K562 (cell line): ENCODE measurements around the gene BMP2K. TPM values are rescaled to one million over a fixed set of nuclear protein-coding genes. Genes with fewer than 3 reads are reported as not detected.

ENCODE experiments used
- ATAC-seq: fragments of 200-7000 bp; cut with Tn5 transposase; 3 replicates; pipeline ENCODE4 v1.9.1; 2020; ENCODE audit warnings: moderate library complexity
- BruUV-seq: library from RNA; stranded (reverse); fragments of 400-500 nt; replicated peaks from 2 replicates; lab custom pipeline; 2021; lab: Mats Ljungman, UMichigan
- CTCF ChIA-PET: fragments of 300-600 bp; formaldehyde crosslinking; extraction: SDS; loops from one replicate; lab custom pipeline; 2021; ENCODE audit warnings: low intra/inter-chr PET ratio; lab: Yijun Ruan, JAX
- POLR2A ChIA-PET: fragments of 300-600, 350-650 bp; sonication (Branson Sonifier 250); formaldehyde crosslinking; extraction: SDS; loops from one replicate; lab custom pipeline; 2021; ENCODE audit warnings: antibody characterized with exemption, inconsistent platforms; lab: Yijun Ruan, JAX
- DNase-seq, 4 experiments: peaks; one replicate each; pipeline versions ENCODE4 v3.0.0 to v3.0.0-alpha.2; 2011 to 2018; ENCODE audit warnings: low spot score in 3 of 4, mixed read lengths in 3 of 4; ENCODE audit errors: extremely low read depth in 1 of 4
- FAIRE-seq: peaks from 2 replicates; lab custom pipeline; 2011; peaks lifted over from hg19 to GRCh38; lab: Jason Lieb, UNC
- H2AFZ ChIP-seq: 2 replicates; pipeline ENCODE4 v1.6.0; 2011; ENCODE audit warnings: low read depth, low read length, control low read depth, inconsistent platforms
- H3K27ac ChIP-seq: fragments of 200-600 bp; 3 replicates; pipeline ENCODE4 v1.8.0; 2011; ENCODE audit warnings: low read depth, mild to moderate bottlenecking, control low read depth, inconsistent platforms, low read length, moderate library complexity, mixed read lengths; ENCODE audit errors: extremely low read depth
- H3K27me3 ChIP-seq, 2 experiments: fragments of 300-600 bp in 1 of 2; 2 replicates in 1 of 2; 3 replicates in 1 of 2; pipeline versions ENCODE4 v1.6.0 to v1.8.0; 2011; ENCODE audit warnings: inconsistent platforms in 2 of 2, low read length in 2 of 2, mild to moderate bottlenecking in 1 of 2, mixed read lengths in 1 of 2, moderate library complexity in 1 of 2; ENCODE audit not compliant: control insufficient read depth in 2 of 2, insufficient read depth in 2 of 2
- H3K36me3 ChIP-seq: fragments of 300-600 bp; 3 replicates; pipeline ENCODE4 v1.8.0; 2011; ENCODE audit warnings: mild to moderate bottlenecking, low read length, inconsistent platforms; ENCODE audit not compliant: control insufficient read depth, insufficient read depth
- H3K4me1 ChIP-seq, 2 experiments: fragments of 200-600 bp in 1 of 2; replicated peaks in 1 of 2; 2 replicates in 1 of 2; 3 replicates in 1 of 2; pipeline versions ENCODE4 v1.5.1 to v1.8.0; 2011; ENCODE audit warnings: inconsistent platforms in 2 of 2, low read length in 2 of 2, mild to moderate bottlenecking in 1 of 2, mixed read lengths in 1 of 2, moderate library complexity in 1 of 2; ENCODE audit not compliant: control insufficient read depth in 2 of 2, insufficient read depth in 2 of 2
- H3K4me2 ChIP-seq: 2 replicates; pipeline ENCODE4 v1.6.1; 2011; ENCODE audit warnings: low read length, control low read depth, inconsistent platforms, mixed read lengths; ENCODE audit not compliant: insufficient read depth
- H3K4me3 ChIP-seq: fragments of 200-600 bp; sonication (generic), shearing (Covaris generic); 2 replicates; pipeline ENCODE4 v1.5.1; 2016; ENCODE audit warnings: control low read depth, inconsistent platforms
- H3K79me2 ChIP-seq: fragments of 200-600 bp; 3 replicates; pipeline ENCODE4 v1.8.0; 2011; ENCODE audit warnings: low read length, inconsistent platforms; ENCODE audit not compliant: control insufficient read depth, insufficient read depth
- H3K9ac ChIP-seq, 2 experiments: 2 replicates each; pipeline versions ENCODE4 v1.6.0 to v1.6.1; 2011; ENCODE audit warnings: low read depth in 2 of 2, low read length in 2 of 2, control low read depth in 1 of 2, inconsistent platforms in 1 of 2, mild to moderate bottlenecking in 1 of 2, mixed read lengths in 1 of 2; ENCODE audit not compliant: insufficient read depth in 1 of 2
- H3K9me1 ChIP-seq: one replicate; pipeline ENCODE4 v1.6.0; 2011; ENCODE audit warnings: inconsistent platforms, mild to moderate bottlenecking, low read length, moderate library complexity; ENCODE audit not compliant: control insufficient read depth, insufficient read depth
- H3K9me3 ChIP-seq: replicated peaks from 2 replicates; pipeline ENCODE4 v1.5.1; 2011; ENCODE audit warnings: low read depth, low read length, inconsistent platforms; ENCODE audit not compliant: control insufficient read depth, insufficient read depth
- H4K20me1 ChIP-seq: replicated peaks from 2 replicates; pipeline ENCODE4 v1.6.1; 2011; ENCODE audit warnings: low read length, inconsistent platforms, mixed read lengths; ENCODE audit not compliant: control insufficient read depth, insufficient read depth
- CEBPB ChIP-seq: fragments of 450-650 bp; IDR thresholded peaks from 2 replicates; pipeline ENCODE4 v1.6.1; 2016; ENCODE audit warnings: missing genetic modification characterization, missing compliant biosample characterization
- FOXA3 ChIP-seq, 2 experiments: fragments of 450-650 bp in 1 of 2; sonication (generic) in 1 of 2; formaldehyde crosslinking; IDR thresholded peaks in 1 of 2; conservative IDR thresholded peaks in 1 of 2; 2 replicates each; pipeline versions ENCODE4 v1.4.0 to v1.8.0; 2020 to 2022; ENCODE audit warnings: mild to moderate bottlenecking in 2 of 2, missing genetic modification reagents in 1 of 2
- GTF2F1 ChIP-seq: IDR thresholded peaks from 2 replicates; pipeline ENCODE4 v1.6.1; 2011; ENCODE audit warnings: low read depth, low read length, improper control_type of control experiment
- POLR2AphosphoS5 ChIP-seq: IDR thresholded peaks from 2 replicates; pipeline ENCODE4 v1.6.1; 2011; ENCODE audit warnings: mild to moderate bottlenecking, low read depth, low read length, moderate library complexity; ENCODE audit not compliant: control insufficient read depth, insufficient read depth
- THRB ChIP-seq: fragments of 450-650 bp; formaldehyde crosslinking; conservative IDR thresholded peaks from 2 replicates; pipeline ENCODE4 v1.4.0; 2022; ENCODE audit warnings: mild to moderate bottlenecking, missing genetic modification characterization
- ZNF384 ChIP-seq: IDR thresholded peaks from 2 replicates; pipeline ENCODE4 v1.6.1; 2012; ENCODE audit warnings: low read depth, low read length, improper control_type of control experiment
- ZNF717 ChIP-seq: fragments of 250-450 bp; sonication (Bioruptor Pico); IDR thresholded peaks from 2 replicates; pipeline ENCODE4 v1.5.0; 2021
- WGBS: fragments of 100-300 bp; shearing (Covaris generic); methylation state at CpG from one replicate; pipeline ENCODE4 v1.1.6; 2016; ENCODE audit warnings: low coverage, mixed read lengths; ENCODE audit not compliant: insufficient coverage; ENCODE audit errors: missing lambda C conversion rate; 5-methylcytosine and 5-hydroxymethylcytosine counted together
- in situ Hi-C: fragments of 300-500 bp; cut with MboI; formaldehyde crosslinking; loops from 4 replicates; pipeline ENCODE4 v1.15.0; 2018; ENCODE audit warnings: inconsistent platforms, mixed read lengths
- intact Hi-C: fragments of 100-400 bp; cut with micrococcal nuclease; formaldehyde crosslinking; loops from 2 replicates; pipeline ENCODE4 v1.14.2; 2022
- polyA plus RNA-seq, 8 experiments: library from polyadenylated mRNA; depleted of rRNA in 4 of 8; stranded (reverse) in 5 of 8; unstranded in 3 of 8; fragments of >200 nt; fragmentation: Nextera tagmentation in 2 of 8; fragmentation: Illumina TruSeq in 1 of 8; extraction: Ambion mirVana in 2 of 8; extraction: Trizol in 1 of 8; gene quantifications; 2 replicates each; pipeline versions ENCODE4 v1.2.1 to v1.2.3, GENCODE V29; 2011 to 2014; ENCODE audit warnings: inconsistent platforms in 1 of 8, missing spikeins in 1 of 8
- total RNA-seq, 7 experiments: library from RNA; depleted of rRNA in 6 of 7; stranded (reverse); fragments of >200 nt in 6 of 7; fragmentation: Illumina TruSeq in 2 of 7; extraction: Trizol in 2 of 7; gene quantifications; 2 replicates each; pipeline versions ENCODE4 v1.2.1 to v1.2.3, GENCODE V29; 2011 to 2021; ENCODE audit warnings: low replicate concordance in 1 of 7
- TF ChIP-seq, protein P1 (sequence below): IDR thresholded peaks from 2 replicates; pipeline ENCODE4 v1.6.1; 2014; ENCODE audit warnings: antibody characterized with exemption
- TF ChIP-seq, protein P2 (sequence below): sonication (generic); formaldehyde crosslinking; IDR thresholded peaks from 2 replicates; pipeline ENCODE4 v1.8.0; 2023; ENCODE audit warnings: mild to moderate bottlenecking, missing genetic modification reagents

Gene BMP2K
- total and polyA plus RNA-seq, 9 of the 15 experiments (the other 6 are each of a cell fraction or from before 2014, with no cell fraction given), result 17.0 to 217 (median 104) TPM

- Histone ChIP-seq H3K27me3 (no peaks in the 10 kb centered on the region), H3K9ac (no peak overlapping the region), H3K4me1 (no peaks in the 10 kb centered on the region), H3K27ac (no peak overlapping the region), H3K4me2 (no peak overlapping the region), H3K36me3 (peaks cover 89% of the 10 kb centered on the region), H3K4me3 (no peak overlapping the region), H2AFZ (no peak overlapping the region), H3K79me2 (peaks cover 56% of the 10 kb centered on the region), H3K9me3 (no peaks in the 10 kb centered on the region), H4K20me1 (no peaks in the 10 kb centered on the region), H3K9me1 (no peaks in the 10 kb centered on the region)
- POLR2A ChIA-PET, result interaction anchor here (0.7 kb wide), 1 partner anchor 10 kb away, joined by 3 read pairs; no protein-coding TSS in a partner anchor
- DNase-seq, result no peak
- BruUV-seq, result no TSS peak
- intact Hi-C loops (loop anchor here (5.0 to 10.0 kb wide), 2 partner anchors 85 to 338 kb away; partner anchors contain the start of gene BMP2K), in situ Hi-C loops (no loop called here)
- WGBS, result 89% methylated on average over 2 of the region's 2 CpGs
- ATAC-seq, result no peak
- FAIRE-seq, result no peak
- CTCF ChIA-PET, result no interaction called here
- TF ChIP-seq, protein P1, sequence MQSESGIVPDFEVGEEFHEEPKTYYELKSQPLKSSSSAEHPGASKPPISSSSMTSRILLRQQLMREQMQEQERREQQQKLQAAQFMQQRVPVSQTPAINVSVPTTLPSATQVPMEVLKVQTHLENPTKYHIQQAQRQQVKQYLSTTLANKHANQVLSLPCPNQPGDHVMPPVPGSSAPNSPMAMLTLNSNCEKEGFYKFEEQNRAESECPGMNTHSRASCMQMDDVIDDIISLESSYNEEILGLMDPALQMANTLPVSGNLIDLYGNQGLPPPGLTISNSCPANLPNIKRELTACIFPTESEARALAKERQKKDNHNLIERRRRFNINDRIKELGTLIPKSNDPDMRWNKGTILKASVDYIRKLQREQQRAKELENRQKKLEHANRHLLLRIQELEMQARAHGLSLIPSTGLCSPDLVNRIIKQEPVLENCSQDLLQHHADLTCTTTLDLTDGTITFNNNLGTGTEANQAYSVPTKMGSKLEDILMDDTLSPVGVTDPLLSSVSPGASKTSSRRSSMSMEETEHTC, result no peak
- TF ChIP-seq CEBPB (peak; percentile 64), POLR2AphosphoS5 (no peak), ZNF384 (no peak), FOXA3 (CRISPR knock-in tag; conservative IDR thresholded peaks at IDR 0.05 in 1 of 2, IDR thresholded peaks at IDR 0.05 in 1 of 2) (no peak), THRB (no peak), GTF2F1 (no peak), ZNF717 (CRISPR knock-in tag) (no peak)
- TF ChIP-seq, protein P2, sequence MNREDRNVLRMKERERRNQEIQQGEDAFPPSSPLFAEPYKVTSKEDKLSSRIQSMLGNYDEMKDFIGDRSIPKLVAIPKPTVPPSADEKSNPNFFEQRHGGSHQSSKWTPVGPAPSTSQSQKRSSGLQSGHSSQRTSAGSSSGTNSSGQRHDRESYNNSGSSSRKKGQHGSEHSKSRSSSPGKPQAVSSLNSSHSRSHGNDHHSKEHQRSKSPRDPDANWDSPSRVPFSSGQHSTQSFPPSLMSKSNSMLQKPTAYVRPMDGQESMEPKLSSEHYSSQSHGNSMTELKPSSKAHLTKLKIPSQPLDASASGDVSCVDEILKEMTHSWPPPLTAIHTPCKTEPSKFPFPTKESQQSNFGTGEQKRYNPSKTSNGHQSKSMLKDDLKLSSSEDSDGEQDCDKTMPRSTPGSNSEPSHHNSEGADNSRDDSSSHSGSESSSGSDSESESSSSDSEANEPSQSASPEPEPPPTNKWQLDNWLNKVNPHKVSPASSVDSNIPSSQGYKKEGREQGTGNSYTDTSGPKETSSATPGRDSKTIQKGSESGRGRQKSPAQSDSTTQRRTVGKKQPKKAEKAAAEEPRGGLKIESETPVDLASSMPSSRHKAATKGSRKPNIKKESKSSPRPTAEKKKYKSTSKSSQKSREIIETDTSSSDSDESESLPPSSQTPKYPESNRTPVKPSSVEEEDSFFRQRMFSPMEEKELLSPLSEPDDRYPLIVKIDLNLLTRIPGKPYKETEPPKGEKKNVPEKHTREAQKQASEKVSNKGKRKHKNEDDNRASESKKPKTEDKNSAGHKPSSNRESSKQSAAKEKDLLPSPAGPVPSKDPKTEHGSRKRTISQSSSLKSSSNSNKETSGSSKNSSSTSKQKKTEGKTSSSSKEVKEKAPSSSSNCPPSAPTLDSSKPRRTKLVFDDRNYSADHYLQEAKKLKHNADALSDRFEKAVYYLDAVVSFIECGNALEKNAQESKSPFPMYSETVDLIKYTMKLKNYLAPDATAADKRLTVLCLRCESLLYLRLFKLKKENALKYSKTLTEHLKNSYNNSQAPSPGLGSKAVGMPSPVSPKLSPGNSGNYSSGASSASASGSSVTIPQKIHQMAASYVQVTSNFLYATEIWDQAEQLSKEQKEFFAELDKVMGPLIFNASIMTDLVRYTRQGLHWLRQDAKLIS (CRISPR knock-in tag), result no peak
Measured at GRCh38 chr4:78862314-78862737, 86.2 kb downstream of the BMP2K start.
